HepG2 (cell line): ENCODE results near the gene ZG16. TPM values are rescaled to one million over a fixed set of nuclear protein-coding genes. Genes with fewer than 3 reads are reported as not detected.
A peak's percentile ranks its signal among the peaks of the same experiment; 100 is the strongest.

Experiments used
- ATAC-seq: fragments of 200-7000 bp; cut with Tn5 transposase; 3 replicates; pipeline ENCODE4 v1.9.1; 2020; ENCODE audit warnings: mild to moderate bottlenecking, moderate library complexity
- BruUV-seq: library from RNA; stranded (reverse); fragments of 400-500 nt; replicated peaks from 2 replicates; lab custom pipeline; 2021; lab: Mats Ljungman, UMichigan
- CTCF ChIA-PET: fragments of 300-600 bp; formaldehyde crosslinking; extraction: SDS; loops from one replicate; lab custom pipeline; 2021; ENCODE audit warnings: low total read pairs, inconsistent platforms, low intra/inter-chr PET ratio; lab: Yijun Ruan, JAX
- POLR2A ChIA-PET: fragments of 350-600 bp; sonication (Branson Sonifier 250); formaldehyde crosslinking; loops from one replicate; lab custom pipeline; 2020; ENCODE audit warnings: antibody characterized with exemption, inconsistent platforms; lab: Yijun Ruan, JAX
- DNase-seq: peaks from one replicate; pipeline ENCODE4 v3.0.0-alpha.2; 2015; ENCODE audit warnings: low spot score
- FAIRE-seq: peaks from 3 replicates; lab custom pipeline; 2011; peaks lifted over from hg19 to GRCh38; lab: Jason Lieb, UNC
- H2AFZ ChIP-seq: one replicate; pipeline ENCODE4 v1.6.1; 2011; ENCODE audit warnings: low read length, inconsistent platforms
- H3K27ac ChIP-seq: fragments of 300-600 bp; 3 replicates; pipeline ENCODE4 v1.8.0; 2011; ENCODE audit warnings: mixed run types, mild to moderate bottlenecking, mixed read lengths, low read length, inconsistent platforms; ENCODE audit not compliant: insufficient read depth; ENCODE audit errors: extremely low read length
- H3K27me3 ChIP-seq, 2 experiments: fragments of 200-600 bp in 1 of 2; 2 replicates in 1 of 2; 3 replicates in 1 of 2; pipeline versions ENCODE4 v1.6.0 to v1.8.0; 2011; ENCODE audit warnings: low read length in 2 of 2, mild to moderate bottlenecking in 2 of 2, moderate library complexity in 2 of 2, inconsistent platforms in 1 of 2; ENCODE audit not compliant: insufficient read depth in 2 of 2, control insufficient read depth in 1 of 2
- H3K36me3 ChIP-seq, 2 experiments: fragments of 200-600 bp in 1 of 2; replicated peaks in 1 of 2; 2 replicates in 1 of 2; 3 replicates in 1 of 2; pipeline versions ENCODE4 v1.5.1 to v1.8.0; 2011; ENCODE audit warnings: low read length in 2 of 2, inconsistent platforms in 1 of 2; ENCODE audit not compliant: insufficient read depth in 2 of 2, control insufficient read depth in 1 of 2
- H3K4me1 ChIP-seq: 2 replicates; pipeline ENCODE4 v1.5.1; 2012; ENCODE audit warnings: low read length, inconsistent platforms; ENCODE audit not compliant: insufficient read depth
- H3K4me2 ChIP-seq: 2 replicates; pipeline ENCODE4 v1.6.0; 2011; ENCODE audit warnings: low read depth, low read length, inconsistent platforms
- H3K4me3 ChIP-seq, 3 experiments: fragments of 200-600 bp in 1 of 3; sonication (generic), shearing (Covaris generic) in 1 of 3; replicated peaks in 1 of 3; 2 replicates each; pipeline ENCODE4 v1.5.1; 2011 to 2016; ENCODE audit warnings: low read length in 3 of 3, inconsistent platforms in 2 of 3, low read depth in 2 of 3, mild to moderate bottlenecking in 2 of 3, control low read depth in 1 of 3, mixed read lengths in 1 of 3; ENCODE audit not compliant: insufficient read depth in 1 of 3
- H3K79me2 ChIP-seq: one replicate; pipeline ENCODE4 v1.6.1; 2011; ENCODE audit warnings: low read length, inconsistent platforms; ENCODE audit not compliant: insufficient read depth
- H3K9ac ChIP-seq: 2 replicates; pipeline ENCODE4 v1.6.0; 2011; ENCODE audit warnings: mild to moderate bottlenecking, low read depth, low read length, inconsistent platforms; ENCODE audit not compliant: insufficient read depth
- H3K9me3 ChIP-seq: 2 replicates; pipeline ENCODE4 v1.5.1; 2012; ENCODE audit warnings: mild to moderate bottlenecking, low read length
- H4K20me1 ChIP-seq: 2 replicates; pipeline ENCODE4 v1.6.0; 2011; ENCODE audit warnings: inconsistent platforms, mild to moderate bottlenecking, low read length, moderate library complexity; ENCODE audit not compliant: insufficient read depth
- ELF3 ChIP-seq: IDR thresholded peaks from 2 replicates; pipeline ENCODE4 v1.6.1; 2016; ENCODE audit warnings: missing genetic modification reagents, missing compliant biosample characterization
- MAFF ChIP-seq: IDR thresholded peaks from 2 replicates; pipeline ENCODE4 v1.6.1; 2011; ENCODE audit warnings: low read depth, low read length, improper control_type of control experiment
- MAFG ChIP-seq: sonication (generic); formaldehyde crosslinking; IDR thresholded peaks from 2 replicates; pipeline ENCODE4 v1.5.1; 2020; ENCODE audit warnings: mild to moderate bottlenecking, missing genetic modification reagents
- NFE2L2 ChIP-seq: fragments of 150-350 bp; IDR thresholded peaks from 2 replicates; pipeline ENCODE4 v1.6.1; 2014; ENCODE audit warnings: low read length
- PCBP1 ChIP-seq: fragments of 200-400 bp; formaldehyde crosslinking; IDR thresholded peaks from 2 replicates; pipeline ENCODE4 v1.6.1; 2017; ENCODE audit warnings: mild to moderate bottlenecking, low read depth, low read length, borderline replicate concordance
- RFX5 ChIP-seq: IDR thresholded peaks from 2 replicates; pipeline ENCODE4 v1.6.1; 2011; ENCODE audit warnings: low read depth, low read length, improper control_type of control experiment
- SNAPC2 ChIP-seq: sonication (generic); formaldehyde crosslinking; IDR thresholded peaks from 2 replicates; pipeline ENCODE4 v1.8.1; 2022; ENCODE audit warnings: mild to moderate bottlenecking, missing genetic modification reagents
- ZNF329 ChIP-seq: sonication (generic); formaldehyde crosslinking; IDR thresholded peaks from 2 replicates; pipeline ENCODE4 v1.9.0; 2021; ENCODE audit warnings: low read depth, mild to moderate bottlenecking, missing genetic modification reagents
- ZNF816 ChIP-seq: sonication (generic); formaldehyde crosslinking; IDR thresholded peaks from 2 replicates; pipeline ENCODE4 v1.8.0; 2022; ENCODE audit warnings: missing genetic modification reagents, mild to moderate bottlenecking, borderline replicate concordance
- ZSCAN9 ChIP-seq: IDR thresholded peaks from 2 replicates; pipeline ENCODE4 v1.6.1; 2016; ENCODE audit warnings: borderline replicate concordance
- WGBS: methylation state at CpG from one replicate; pipeline ENCODE4 v1.1.6; 2017; ENCODE audit warnings: low lambda C conversion rate; 5-methylcytosine and 5-hydroxymethylcytosine counted together
- in situ Hi-C: cut with HindIII; loops from 2 replicates; pipeline ENCODE4 v1.10.0; 2017; ENCODE audit warnings: low pct_unique_long_range_greater_than_20kb; ENCODE audit not compliant: extremely low pct_ligation_motif_present
- intact Hi-C: fragments of 100-400 bp; cut with micrococcal nuclease; formaldehyde crosslinking; loops from one replicate; pipeline ENCODE4 v1.10.0; 2022; ENCODE audit not compliant: unreplicated experiment
- polyA plus RNA-seq, 8 experiments: library from polyadenylated mRNA; depleted of rRNA in 3 of 8; stranded (reverse) in 7 of 8; unstranded in 1 of 8; fragments of >200 nt; fragmentation: Illumina TruSeq in 4 of 8; extraction: Trizol in 4 of 8; gene quantifications; 2 replicates each; pipeline versions ENCODE4 v1.2.1 to v1.2.3, GENCODE V29; 2011 to 2016; ENCODE audit warnings: low read depth in 4 of 8, missing spikeins in 1 of 8, mixed read lengths in 1 of 8; ENCODE audit not compliant: insufficient read depth in 1 of 8
- total RNA-seq, 5 experiments: library from RNA; depleted of rRNA; stranded (reverse); fragments of >200 nt; fragmentation: Illumina TruSeq; extraction: Trizol; gene quantifications; 2 replicates each; pipeline ENCODE4 v1.2.3, GENCODE V29; 2016; ENCODE audit warnings: low read depth in 1 of 5
- TF ChIP-seq, protein P1 (sequence below): sonication (generic); formaldehyde crosslinking; IDR thresholded peaks from 2 replicates; pipeline ENCODE4 v1.4.0; 2020; ENCODE audit warnings: mild to moderate bottlenecking, missing genetic modification reagents, borderline replicate concordance
- TF ChIP-seq, protein P2 (sequence below): sonication (generic); formaldehyde crosslinking; IDR thresholded peaks from 2 replicates; pipeline ENCODE4 v1.4.0; 2020; ENCODE audit warnings: mild to moderate bottlenecking, missing genetic modification reagents
- TF ChIP-seq, protein P3 (sequence below): sonication (generic); formaldehyde crosslinking; IDR thresholded peaks from 2 replicates; pipeline ENCODE4 v1.4.0; 2020; ENCODE audit warnings: missing genetic modification reagents

The ZG16 gene
- total and polyA plus RNA-seq, 2 of the 13 experiments (the other 11 are each of a cell fraction or from before 2014, with no cell fraction given), result 0.04 to 0.07 TPM

DNA sequence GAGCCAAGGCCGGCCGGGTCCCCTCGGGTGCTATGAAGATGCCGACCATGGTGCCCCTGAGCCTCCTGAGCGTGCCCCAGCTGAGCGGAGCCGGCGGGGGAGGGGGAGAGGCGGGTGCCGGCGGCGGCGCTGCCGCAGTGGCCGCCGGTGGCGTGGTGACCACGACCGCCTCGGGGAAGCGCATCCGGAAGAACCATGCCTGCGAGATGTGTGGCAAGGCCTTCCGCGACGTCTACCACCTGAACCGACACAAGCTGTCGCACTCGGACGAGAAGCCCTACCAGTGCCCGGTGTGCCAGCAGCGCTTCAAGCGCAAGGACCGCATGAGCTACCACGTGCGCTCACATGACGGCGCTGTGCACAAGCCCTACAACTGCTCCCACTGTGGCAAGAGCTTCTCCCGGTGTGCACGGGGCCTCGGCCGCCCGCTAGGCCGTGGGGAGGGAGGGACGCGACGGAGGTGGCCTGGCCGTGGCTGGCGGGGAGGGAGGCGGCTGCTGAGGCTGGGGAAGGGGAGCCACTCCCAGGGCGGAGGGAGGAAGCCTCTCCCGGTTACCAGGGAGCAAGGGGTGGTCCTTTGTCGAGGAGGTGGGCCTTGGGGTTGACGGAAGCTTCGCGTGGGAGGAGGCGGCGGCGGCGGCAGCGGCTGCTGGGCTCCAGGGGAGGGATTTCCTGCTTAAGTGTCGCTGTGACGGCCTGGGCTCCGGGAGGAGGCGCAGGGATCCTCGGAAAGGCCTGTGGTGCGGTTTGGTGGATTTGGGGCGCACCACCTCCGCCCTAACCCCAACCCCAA, 29.6 kb downstream of the ZG16 start (continued):
- TF ChIP-seq, protein P1, sequence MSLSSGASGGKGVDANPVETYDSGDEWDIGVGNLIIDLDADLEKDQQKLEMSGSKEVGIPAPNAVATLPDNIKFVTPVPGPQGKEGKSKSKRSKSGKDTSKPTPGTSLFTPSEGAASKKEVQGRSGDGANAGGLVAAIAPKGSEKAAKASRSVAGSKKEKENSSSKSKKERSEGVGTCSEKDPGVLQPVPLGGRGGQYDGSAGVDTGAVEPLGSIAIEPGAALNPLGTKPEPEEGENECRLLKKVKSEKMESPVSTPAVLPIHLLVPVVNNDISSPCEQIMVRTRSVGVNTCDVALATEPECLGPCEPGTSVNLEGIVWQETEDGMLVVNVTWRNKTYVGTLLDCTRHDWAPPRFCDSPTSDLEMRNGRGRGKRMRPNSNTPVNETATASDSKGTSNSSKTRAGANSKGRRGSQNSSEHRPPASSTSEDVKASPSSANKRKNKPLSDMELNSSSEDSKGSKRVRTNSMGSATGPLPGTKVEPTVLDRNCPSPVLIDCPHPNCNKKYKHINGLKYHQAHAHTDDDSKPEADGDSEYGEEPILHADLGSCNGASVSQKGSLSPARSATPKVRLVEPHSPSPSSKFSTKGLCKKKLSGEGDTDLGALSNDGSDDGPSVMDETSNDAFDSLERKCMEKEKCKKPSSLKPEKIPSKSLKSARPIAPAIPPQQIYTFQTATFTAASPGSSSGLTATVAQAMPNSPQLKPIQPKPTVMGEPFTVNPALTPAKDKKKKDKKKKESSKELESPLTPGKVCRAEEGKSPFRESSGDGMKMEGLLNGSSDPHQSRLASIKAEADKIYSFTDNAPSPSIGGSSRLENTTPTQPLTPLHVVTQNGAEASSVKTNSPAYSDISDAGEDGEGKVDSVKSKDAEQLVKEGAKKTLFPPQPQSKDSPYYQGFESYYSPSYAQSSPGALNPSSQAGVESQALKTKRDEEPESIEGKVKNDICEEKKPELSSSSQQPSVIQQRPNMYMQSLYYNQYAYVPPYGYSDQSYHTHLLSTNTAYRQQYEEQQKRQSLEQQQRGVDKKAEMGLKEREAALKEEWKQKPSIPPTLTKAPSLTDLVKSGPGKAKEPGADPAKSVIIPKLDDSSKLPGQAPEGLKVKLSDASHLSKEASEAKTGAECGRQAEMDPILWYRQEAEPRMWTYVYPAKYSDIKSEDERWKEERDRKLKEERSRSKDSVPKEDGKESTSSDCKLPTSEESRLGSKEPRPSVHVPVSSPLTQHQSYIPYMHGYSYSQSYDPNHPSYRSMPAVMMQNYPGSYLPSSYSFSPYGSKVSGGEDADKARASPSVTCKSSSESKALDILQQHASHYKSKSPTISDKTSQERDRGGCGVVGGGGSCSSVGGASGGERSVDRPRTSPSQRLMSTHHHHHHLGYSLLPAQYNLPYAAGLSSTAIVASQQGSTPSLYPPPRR (CRISPR knock-in tag), result peak; percentile 75; the same call in 1 of the 2 replicates

DNA sequence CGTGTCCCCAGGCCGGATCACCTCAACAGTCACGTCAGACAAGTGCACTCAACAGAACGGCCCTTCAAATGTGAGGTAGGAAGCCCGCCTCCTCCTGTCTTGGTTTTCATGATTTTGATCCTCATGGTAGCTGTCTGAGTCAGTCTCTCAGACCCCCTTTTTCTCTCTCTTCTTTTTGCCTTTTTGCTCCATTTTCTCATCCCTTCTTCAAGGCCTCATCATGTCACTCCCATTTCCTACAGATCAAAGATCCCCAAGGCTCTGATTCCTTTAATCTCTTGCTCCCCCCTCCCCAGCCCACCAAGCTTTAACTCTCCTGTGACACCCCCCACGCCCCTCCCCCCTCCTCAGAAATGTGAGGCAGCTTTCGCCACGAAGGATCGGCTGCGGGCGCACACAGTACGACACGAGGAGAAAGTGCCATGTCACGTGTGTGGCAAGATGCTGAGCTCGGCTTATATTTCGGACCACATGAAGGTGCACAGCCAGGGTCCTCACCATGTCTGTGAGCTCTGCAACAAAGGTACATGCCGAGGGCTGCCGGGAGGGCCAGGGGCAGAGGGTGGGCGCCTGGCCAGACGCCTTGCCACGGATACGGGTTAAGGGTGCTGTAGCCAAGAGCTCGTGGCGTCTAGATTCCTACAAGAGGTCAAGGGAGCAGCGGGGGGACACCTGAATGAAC, 30.3 kb downstream of the ZG16 start:
- Histone ChIP-seq H3K36me3 (peaks cover 10 to 35% of the 10 kb centered on the region in 2 experiments), H4K20me1 (peaks cover 23% of the 10 kb centered on the region; the same call in 1 of the 2 replicates), H3K27me3 (peaks cover 0 to 12% of the 10 kb centered on the region in 2 experiments; a peak in 2 of 5 replicates), H3K9me3 (no peaks in the 10 kb centered on the region), H3K4me2 (peak overlapping the region; percentile 88), H3K79me2 (peaks cover 22% of the 10 kb centered on the region), H3K4me3 (peak overlapping the region; percentile 63 to 85 (median 77)), H3K9ac (peak overlapping the region; percentile 78), H2AFZ (no peak overlapping the region), H3K27ac (peak overlapping the region; percentile 77), H3K4me1 (peaks cover 70% of the 10 kb centered on the region)
- WGBS, result 73% methylated on average over 25 of the region's 25 CpGs
- BruUV-seq, result no TSS peak
- ChIA-PET CTCF (interaction anchor here (1.8 kb wide), 1 partner anchor 40 kb away, joined by 5 read pairs; no protein-coding TSS in a partner anchor), POLR2A (interaction anchor here (0.7 to 3.7 kb wide), 23 partner anchors 9 to 257 kb away, joined by 3 to 80 read pairs (median 6); partner anchors contain the start of genes ALDOA, ASPHD1, CDIPT and KCTD13)
- FAIRE-seq (no peak), DNase-seq (no peak), ATAC-seq (no peak)
- intact Hi-C loops, result no loop called here
- in situ Hi-C loops, result loop anchor here (25.0 kb wide), 1 partner anchor 854 kb away; the partner anchor contains the start of genes FBRS and PRR14
- 0 out of 2 replicates have a peak, but pooled peaks have one; percentile 16 for TF ChIP-seq NFE2L2
- TF ChIP-seq, protein P2, sequence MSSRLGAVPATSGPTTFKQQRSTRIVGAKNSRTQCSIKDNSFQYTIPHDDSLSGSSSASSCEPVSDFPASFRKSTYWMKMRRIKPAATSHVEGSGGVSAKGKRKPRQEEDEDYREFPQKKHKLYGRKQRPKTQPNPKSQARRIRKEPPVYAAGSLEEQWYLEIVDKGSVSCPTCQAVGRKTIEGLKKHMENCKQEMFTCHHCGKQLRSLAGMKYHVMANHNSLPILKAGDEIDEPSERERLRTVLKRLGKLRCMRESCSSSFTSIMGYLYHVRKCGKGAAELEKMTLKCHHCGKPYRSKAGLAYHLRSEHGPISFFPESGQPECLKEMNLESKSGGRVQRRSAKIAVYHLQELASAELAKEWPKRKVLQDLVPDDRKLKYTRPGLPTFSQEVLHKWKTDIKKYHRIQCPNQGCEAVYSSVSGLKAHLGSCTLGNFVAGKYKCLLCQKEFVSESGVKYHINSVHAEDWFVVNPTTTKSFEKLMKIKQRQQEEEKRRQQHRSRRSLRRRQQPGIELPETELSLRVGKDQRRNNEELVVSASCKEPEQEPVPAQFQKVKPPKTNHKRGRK (CRISPR knock-in tag), result 0 out of 2 replicates have a peak, but pooled peaks have one; percentile 12
- no peak for TF ChIP-seq ELF3 (CRISPR knock-in tag)
- TF ChIP-seq MAFG (CRISPR knock-in tag), result peak; percentile 18; the same call in 1 of the 2 replicates
- TF ChIP-seq, protein P3, sequence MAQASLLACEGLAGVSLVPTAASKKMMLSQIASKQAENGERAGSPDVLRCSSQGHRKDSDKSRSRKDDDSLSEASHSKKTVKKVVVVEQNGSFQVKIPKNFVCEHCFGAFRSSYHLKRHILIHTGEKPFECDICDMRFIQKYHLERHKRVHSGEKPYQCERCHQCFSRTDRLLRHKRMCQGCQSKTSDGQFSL, result no peak
- 0 out of 2 replicates have a peak, but pooled peaks have one; percentile 18 for TF ChIP-seq RFX5
- peak; percentile 90 for TF ChIP-seq MAFF
- TF ChIP-seq ZNF816, result 0 out of 2 replicates have a peak, but pooled peaks have one; percentile 7
- TF ChIP-seq ZNF329 (CRISPR knock-in tag), result no peak
- TF ChIP-seq ZSCAN9, result no peak
- no peak for TF ChIP-seq SNAPC2
- peak; percentile 4; the same call in 1 of the 2 replicates for TF ChIP-seq PCBP1
